HG03575 (cell line): Measurements from ENCODE around the gene HIVEP1.

ENCODE experiments used
- ATAC-seq: cut with Tn5 transposase; IDR thresholded peaks from one replicate; pipeline ENCODE4 v1.9.1; 2021; ENCODE audit not compliant: unreplicated experiment, insufficient number of reproducible peaks, low FRiP score; ENCODE audit errors: extremely low read depth

The HIVEP1 gene

DNA sequence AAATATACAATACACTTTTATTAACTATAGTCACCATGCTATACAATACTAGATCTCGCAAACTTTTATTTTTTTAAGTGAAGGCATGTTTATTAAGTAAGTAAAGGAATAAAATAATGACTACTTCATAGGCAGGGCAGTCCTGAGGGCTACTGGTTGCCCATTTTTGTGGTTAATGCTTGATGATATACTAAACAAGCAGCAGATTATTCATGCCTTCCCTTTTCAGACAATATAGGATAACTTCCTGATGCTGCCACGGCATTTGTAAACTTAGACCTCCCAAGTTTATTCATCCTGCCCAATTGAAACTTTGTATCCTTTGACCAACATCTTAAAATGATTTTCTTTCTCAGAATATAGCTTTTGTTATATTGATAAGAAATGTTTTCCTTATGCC is 24.7 kb upstream of the HIVEP1 start:
- no peak for ATAC-seq

DNA sequence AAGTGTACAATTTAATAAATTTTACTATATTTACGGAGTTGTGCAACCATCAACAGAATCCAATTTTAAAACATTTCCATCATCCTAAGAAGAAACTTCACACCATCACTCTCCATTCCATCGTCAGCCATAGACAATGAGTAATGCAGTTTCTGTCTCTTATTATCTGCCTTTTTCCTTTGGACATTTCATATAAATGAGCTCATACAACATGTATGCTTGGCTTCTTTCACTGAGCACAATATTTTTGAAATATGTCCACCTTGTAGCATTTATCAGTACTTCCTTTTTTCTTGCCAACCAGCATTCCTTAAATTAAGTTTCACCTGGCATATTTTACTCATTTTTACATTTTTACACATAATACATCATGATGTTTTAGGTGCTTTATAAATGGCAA is 22.7 kb upstream of the HIVEP1 start:
- ATAC-seq: no peak

DNA sequence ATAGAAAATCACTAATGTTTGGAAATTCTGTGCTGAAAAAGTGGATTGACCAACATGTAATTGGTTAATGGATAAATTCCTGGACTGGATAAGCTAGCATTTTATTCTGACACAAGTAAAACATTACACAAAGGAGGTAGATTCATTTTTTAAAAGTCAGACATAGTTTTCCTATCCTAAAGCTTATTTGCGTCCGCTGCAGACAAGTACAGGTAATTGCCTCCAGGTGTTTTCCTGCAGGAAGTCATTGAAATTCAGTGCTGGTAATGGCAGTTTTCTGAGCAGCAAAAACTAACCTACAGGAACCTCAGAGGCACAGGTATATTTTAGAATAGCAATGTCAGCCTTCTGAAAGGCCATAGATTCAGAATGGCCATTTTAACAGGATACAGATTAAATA is 20.0 kb upstream of the HIVEP1 start:
- no peak for ATAC-seq

- ATAC-seq: no peak
These were observed 17.1 kb upstream of the HIVEP1 start for GRCh38 chr6:11994875-11995461.

DNA sequence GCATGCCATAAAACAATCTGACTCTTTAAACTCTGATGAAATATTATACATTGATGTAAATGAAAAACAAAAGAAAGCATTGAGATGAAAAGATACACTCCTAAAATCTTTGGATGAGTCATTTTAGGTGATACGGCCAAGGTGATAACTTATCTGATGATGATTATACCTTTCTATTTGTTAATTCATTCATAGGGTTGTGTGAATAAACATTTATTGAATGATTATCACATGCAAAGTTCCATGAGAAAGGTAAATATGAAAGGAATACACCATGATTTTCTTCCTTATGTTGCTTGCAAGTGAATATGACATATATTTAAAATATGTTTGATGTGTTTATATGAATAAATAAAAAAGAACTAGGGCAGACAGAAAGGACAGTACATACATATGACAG is 15.4 kb upstream of the HIVEP1 start:
- no peak for ATAC-seq

- no peak for ATAC-seq
These were observed 12.9 kb upstream of the HIVEP1 start for GRCh38 chr6:11999246-11999645.

DNA sequence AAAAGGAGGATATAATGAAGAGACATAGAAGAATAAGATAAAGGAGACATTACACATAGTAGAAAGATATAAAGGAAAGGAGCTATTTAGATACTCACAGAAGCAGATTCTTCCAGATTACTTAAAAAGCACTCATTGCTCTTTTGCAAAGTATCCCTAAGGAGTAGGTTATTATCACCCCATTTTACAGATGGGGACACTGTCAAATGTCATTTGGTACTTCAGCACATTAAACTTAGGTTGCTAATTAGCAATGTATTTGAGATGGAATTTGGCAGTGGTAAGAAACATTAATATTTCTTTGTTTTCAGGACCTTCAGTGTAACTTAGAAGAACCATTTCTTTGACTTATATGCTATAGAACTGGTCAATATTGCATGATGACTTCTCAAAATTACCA is 11.9 kb upstream of the HIVEP1 start:
- ATAC-seq: no peak

DNA sequence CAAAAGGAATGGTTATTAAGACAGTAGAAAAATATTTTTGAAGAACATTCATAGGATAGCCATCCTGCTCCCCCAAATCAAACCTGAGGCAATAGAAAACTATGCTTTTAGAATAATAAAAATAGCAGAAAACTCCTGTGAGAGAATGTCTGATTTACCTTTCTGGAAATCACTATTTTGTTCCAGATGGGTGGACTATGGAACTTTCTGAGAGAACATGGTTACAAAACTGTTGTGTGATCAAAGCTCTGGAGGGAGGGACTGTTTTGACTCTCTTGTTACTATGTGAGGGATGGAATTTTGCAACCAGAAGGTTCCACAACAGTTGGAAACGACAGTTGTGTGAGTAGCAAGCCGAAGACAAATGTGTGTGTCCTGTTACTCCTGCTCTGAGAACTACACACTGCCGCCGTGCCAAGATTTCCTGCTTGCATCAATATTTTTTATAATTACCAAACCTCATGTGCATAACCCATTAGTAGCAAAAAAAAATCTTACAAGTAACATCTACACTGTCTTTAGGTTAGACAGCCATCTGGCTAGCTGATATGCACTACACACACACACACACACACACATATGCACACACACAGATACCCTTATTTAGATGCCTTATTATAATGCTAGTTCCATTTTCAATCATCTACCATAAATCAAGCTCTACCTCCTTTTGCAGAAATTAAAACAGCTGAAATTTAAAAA is 11.0 kb upstream of the HIVEP1 start:
- no peak for ATAC-seq

- ATAC-seq: no peak
These were observed 10.2 kb upstream of the HIVEP1 start for GRCh38 chr6:12001706-12002435.

DNA sequence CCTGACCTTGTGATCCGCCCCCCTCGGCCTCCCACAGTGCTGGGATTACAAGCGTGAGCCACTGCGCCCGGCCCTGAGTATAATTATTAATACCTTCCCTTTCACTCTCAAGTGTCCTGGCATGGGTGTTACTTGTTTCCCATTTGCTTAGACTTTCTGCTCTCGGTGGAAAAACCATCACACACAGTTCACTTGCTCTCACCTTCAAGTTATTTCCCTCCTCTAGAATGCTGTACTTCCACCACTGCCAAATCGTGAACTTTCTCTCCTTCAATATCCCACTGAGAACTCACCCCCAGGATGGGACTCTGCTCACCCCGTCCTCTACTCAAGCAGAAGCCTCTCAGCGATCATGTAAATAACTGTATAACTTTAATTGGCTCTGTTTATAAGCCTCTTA is 4.6 kb upstream of the HIVEP1 start:
- ATAC-seq: no peak

DNA sequence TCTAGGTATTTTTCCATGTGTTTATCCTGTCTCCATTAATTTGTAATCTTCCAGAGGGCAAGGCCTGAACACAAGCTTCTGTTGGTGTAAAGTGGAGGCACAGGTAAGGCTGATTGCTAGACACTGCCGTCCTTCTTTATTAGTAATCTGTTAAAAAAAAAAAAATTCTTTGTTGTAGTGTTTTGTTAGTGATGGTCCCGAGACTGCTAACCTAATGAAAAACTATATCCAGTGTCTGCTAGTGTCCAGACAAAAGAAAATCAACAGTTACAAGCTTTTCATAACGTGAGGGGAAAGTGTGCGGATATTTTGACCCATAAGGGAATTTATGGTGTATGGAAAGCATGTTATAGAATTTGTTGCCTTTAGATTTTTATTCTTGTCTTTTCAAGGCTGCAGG is 4.2 kb upstream of the HIVEP1 start:
- ATAC-seq: no peak

GRCh38 chr6:12008366-12009179 is 3.5 kb upstream of the HIVEP1 start:
- ATAC-seq: no peak

DNA sequence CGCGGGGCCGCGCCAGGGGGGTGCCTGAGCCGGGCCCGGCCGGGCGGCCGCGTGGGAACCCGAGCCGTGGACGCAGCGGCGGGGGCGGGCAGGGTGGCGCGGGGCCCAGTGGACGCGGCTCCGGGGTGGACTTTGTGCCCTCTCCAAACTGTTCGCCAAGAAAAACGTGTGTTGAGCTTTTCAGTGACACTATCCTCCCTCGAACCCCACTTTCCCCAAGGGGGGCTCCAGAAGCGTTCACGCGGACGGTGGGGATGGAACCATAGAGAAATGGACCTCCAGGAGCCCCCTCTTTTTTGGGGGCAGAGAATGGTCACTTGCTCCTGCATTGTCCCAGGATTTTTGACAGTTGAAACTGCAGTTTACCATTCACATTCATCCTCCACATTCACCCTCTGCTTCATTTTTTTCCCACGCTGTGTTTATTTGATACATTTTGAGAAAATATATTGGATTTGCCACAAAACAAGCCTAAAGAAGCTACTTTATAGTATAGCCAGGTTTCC is 2.9 kb upstream of the HIVEP1 start:
- no peak for ATAC-seq

DNA sequence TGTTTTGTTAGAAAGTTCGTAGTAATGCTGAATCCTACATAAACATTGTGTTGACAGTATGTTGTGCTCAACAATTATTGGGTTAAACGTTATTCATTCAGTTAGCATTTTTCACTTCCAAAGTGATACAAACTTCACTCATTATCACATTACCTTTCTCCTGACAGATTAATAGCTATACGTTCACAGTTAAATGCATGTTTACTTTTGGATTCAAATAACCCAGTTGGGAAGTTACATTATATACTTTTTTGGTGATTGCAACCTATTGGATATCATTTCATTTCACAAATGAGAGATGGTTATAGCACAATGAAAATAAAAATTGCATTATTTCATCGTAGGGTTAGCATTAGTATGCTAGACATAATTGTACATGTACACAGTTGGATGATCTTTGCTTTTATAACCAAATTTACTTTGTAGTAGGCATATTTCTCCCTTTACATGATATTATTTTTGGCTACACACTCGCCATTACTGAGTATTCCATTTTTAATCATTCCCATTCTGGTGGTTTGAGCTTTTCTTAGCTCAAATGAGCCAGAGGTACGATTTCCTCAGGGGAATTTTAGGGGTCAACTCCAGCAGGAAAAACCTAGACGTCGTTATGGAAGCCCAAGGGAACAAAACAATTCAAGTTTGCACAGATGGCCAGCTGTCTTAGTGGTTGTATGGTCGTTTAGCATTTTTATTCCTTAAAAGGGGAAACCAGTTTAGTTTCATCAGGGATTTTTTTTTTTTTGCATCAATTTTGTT is 2.1 kb upstream of the HIVEP1 start:
- ATAC-seq: no peak

DNA sequence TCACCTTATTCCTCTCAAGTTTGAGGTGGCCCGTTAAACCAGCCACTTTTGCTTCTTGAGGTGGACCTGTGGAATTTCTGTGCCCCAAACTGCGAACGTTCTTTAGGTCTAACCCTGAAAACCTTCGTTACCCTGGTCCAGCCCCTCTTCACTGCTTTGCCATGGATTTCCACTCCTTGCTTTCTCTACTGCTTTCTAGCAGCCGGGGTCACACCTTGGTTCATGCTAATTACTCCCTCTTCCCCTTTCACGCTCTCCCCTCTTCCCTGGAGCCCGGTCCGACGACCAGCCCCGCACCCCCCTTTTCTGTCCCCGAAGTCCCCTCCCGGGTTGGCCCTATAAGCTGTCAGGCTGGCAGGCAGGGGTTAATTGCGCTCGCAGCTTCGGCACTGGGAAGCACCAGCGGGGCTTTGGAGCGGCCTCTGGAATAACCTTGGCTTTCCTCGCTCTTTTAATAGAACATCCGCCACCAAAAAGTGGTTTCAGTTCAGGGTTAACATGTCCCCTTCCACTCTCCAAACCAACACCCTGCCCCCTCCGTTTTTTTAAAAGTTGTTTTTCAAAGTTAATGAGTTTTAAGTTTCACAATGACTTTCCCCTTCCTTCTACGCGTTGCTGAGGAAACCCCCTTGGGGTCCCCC is 1.4 kb upstream of the HIVEP1 start:
- no peak for ATAC-seq

DNA sequence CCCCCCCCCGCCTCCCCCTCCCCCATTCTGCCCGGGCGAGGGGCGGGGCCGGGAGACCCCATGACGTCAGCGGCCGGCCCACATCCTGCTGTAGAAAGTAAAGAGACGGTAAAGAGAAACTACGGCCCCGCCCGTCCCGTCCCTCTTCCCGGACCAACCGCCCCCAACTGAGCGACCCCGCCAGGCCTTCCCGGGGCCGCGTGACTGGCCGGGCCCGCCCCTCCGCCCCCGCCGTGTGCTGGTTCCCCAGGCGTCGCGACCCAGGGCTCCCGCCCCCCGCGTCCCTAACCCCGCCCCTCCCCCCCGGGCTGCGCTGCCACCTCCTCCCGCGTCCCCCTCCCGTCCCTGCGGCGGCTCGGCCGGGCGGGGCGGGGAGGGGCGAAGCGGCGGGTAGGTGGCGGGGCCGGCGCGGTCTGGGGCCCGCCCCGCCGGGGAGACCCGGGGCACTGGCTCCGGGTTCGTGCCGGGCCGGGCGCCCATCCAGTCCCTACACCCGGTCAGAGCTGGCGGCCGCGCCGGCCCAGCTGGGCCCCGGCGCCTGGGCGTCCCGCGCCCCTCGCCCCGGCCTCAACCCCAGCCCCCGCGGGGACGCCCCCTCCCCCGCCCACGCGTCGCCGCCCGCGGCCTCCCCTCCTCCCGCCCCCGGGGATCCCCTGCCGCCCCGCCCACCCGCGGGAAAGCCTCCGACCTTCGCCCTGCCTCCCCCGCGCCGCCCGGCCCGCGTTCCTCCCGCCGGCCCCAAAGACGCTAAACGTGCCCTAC is 655 bp upstream of the HIVEP1 start:
- ATAC-seq: no peak

GRCh38 chr6:12012558-12013306 is 620 bp downstream of the HIVEP1 start:
- no peak for ATAC-seq
